Measurements from ENCODE around the gene SLC6A17. TPM values are rescaled to one million over a fixed set of nuclear protein-coding genes. Genes with fewer than 3 reads are reported as not detected.

Gene SLC6A17
- total RNA-seq, 1 donor from 2014 or later, result 0.53 TPM

GRCh38 chr1:110152133-110152785 lies 2.0 kb downstream of the SLC6A17 start:
- peak; percentile 82 for DNase-seq (ENCODE audit: low read depth)

DNA sequence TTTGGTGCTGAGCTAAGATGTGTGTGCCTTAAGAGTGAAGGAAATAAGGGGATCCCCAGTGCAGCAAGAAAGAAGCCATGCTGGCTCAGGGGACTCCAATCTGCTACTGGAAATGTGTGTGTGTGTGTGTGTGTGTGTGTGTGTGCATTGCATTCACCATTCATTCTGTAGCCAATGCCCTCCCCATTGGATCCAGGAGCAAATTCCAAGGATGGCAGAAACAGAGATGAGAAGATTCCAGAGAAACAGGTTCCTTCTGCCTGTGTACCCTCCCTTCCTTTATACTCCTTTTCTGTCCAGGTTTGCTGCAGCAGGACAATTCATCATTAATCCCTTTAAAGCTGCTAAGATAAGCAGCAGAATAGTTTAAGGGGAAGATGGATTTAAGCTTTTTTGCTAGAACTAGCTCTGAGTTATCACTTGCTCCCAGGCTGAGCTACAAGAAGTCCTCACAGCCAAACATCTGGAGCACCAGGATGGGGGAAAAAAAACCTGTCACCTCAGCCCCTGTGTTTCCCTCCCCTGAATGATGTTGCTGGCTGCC lies 3.2 kb downstream of the SLC6A17 start:
- Histone ChIP-seq H3K27me3 (ENCODE audit: control insufficient read depth, insufficient read depth, low read length) (peaks cover 3% of the 10 kb centered on the region), H3K4me3 (ENCODE audit: low read depth, low read length) (no peak overlapping the region), H3K36me3 (ENCODE audit: control insufficient read depth, insufficient read depth, low read length) (no peaks in the 10 kb centered on the region)
- TF ChIP-seq CTCF (IDR thresholded peaks at IDR 0.05; ENCODE audit: insufficient read depth, low read length, severe bottlenecking), result no peak
- FAIRE-seq, result no peak
- DNase-seq (ENCODE audit: low read depth), result no peak

More at GRCh38 chr1:110152133-110152785, 2.0 kb downstream of the SLC6A17 start:
- Histone ChIP-seq H3K4me3 (ENCODE audit: low read depth, low read length) (no peak overlapping the region), H3K36me3 (ENCODE audit: control insufficient read depth, insufficient read depth, low read length) (no peaks in the 10 kb centered on the region), H3K27me3 (ENCODE audit: control insufficient read depth, insufficient read depth, low read length) (peaks cover 7% of the 10 kb centered on the region)
- no peak for TF ChIP-seq CTCF (IDR thresholded peaks at IDR 0.05; ENCODE audit: insufficient read depth, low read length, severe bottlenecking)
- no peak for FAIRE-seq

DNA sequence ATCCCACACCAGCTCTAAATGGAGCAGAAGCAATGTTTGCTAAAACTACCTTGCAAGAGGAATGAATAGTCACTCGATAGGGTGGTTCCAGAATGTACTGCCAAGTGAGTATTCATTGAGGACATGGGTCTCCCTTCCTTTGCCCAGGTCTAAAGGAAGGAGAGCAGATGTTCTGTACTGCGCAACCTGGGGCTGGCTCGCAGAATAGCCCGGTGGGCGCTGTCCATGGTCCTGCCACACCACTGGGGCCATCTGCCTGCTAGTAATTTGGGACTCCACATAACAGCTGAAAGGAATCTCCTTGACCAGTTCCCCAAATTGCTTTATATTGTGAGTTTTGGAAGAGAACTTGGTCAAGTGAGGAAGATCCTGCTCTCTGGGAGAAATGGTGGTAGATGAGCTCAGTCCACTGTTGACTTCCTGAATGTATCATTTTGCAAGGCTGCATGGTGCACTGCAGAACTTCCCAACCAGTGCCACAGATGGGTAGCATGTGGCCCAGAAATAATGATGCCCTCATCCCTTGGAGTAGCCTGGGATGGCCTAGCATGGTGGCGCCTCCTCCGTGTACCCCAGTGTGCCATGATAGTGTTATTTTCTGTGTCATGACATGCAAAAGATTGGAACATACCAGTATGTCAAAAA lies 5.7 kb downstream of the SLC6A17 start:
- DNase-seq (ENCODE audit: low read depth) (peak; percentile 45), FAIRE-seq (no peak)
- H3K4me3 ChIP-seq (ENCODE audit: low read depth, low read length), result no peak overlapping the region
- no peaks in the 10 kb centered on the region for H3K27me3 ChIP-seq (ENCODE audit: control insufficient read depth, insufficient read depth, low read length)
- no peaks in the 10 kb centered on the region for H3K36me3 ChIP-seq (ENCODE audit: control insufficient read depth, insufficient read depth, low read length)
- no peak for TF ChIP-seq CTCF (IDR thresholded peaks at IDR 0.05; ENCODE audit: insufficient read depth, low read length, severe bottlenecking)

DNA sequence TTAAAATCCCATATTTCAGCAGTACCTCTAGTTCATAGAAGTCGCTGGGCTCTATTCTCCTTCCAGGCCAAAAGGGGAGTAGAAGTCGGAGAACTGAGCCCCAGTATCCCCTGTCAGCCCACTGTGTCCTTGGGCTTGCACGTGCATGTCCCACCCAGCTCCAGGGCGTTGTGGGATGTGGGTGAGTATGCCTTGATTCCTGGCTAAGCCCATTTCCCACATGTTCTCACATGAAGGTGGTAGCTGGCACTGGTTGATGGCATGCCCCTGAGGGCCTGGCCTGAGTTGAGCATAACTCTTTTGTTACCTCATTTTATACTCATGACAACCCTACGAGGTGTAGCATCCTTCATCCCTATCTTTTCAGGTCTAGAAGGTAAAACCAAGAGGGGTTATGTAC lies 8.0 kb downstream of the SLC6A17 start:
- DNase-seq (ENCODE audit: low read depth) (peak; percentile 57), FAIRE-seq (peak; percentile 32)
- TF ChIP-seq CTCF (IDR thresholded peaks at IDR 0.05; ENCODE audit: insufficient read depth, low read length, severe bottlenecking), result no peak
- H3K36me3 ChIP-seq (ENCODE audit: control insufficient read depth, insufficient read depth, low read length), result no peaks in the 10 kb centered on the region
- no peaks in the 10 kb centered on the region for H3K27me3 ChIP-seq (ENCODE audit: control insufficient read depth, insufficient read depth, low read length)
- no peak overlapping the region for H3K4me3 ChIP-seq (ENCODE audit: low read depth, low read length)

DNA sequence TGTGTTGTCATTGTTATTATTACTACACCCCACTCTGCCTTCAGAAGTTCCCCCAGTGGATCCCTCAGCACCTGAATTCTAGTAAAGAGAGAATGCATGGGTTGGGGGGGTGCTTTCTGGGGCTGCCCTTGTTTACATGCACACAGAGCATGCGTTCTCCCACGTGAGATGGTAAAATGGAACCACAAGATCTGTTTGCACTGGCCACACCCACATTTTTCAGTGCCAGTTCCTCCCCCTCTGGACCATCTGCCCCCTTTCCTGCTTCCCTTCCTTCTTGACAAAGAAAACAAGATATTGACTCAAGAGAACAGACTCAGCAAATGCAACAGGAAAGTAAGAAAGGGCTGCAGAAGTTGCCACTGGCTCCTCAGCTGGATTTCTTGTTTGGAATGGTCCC lies 8.9 kb downstream of the SLC6A17 start:
- Histone ChIP-seq H3K36me3 (ENCODE audit: control insufficient read depth, insufficient read depth, low read length) (no peaks in the 10 kb centered on the region), H3K4me3 (ENCODE audit: low read depth, low read length) (no peak overlapping the region), H3K27me3 (ENCODE audit: control insufficient read depth, insufficient read depth, low read length) (no peaks in the 10 kb centered on the region)
- no peak for DNase-seq (ENCODE audit: low read depth)
- FAIRE-seq, result no peak
- no peak for TF ChIP-seq CTCF (IDR thresholded peaks at IDR 0.05; ENCODE audit: insufficient read depth, low read length, severe bottlenecking)
